ENCODE data around the gene ARFIP2.

GRCh38 chr11:6516865-6517264 lies 35.7 kb upstream of the ARFIP2 start:
- TF ChIP-seq, protein P1, sequence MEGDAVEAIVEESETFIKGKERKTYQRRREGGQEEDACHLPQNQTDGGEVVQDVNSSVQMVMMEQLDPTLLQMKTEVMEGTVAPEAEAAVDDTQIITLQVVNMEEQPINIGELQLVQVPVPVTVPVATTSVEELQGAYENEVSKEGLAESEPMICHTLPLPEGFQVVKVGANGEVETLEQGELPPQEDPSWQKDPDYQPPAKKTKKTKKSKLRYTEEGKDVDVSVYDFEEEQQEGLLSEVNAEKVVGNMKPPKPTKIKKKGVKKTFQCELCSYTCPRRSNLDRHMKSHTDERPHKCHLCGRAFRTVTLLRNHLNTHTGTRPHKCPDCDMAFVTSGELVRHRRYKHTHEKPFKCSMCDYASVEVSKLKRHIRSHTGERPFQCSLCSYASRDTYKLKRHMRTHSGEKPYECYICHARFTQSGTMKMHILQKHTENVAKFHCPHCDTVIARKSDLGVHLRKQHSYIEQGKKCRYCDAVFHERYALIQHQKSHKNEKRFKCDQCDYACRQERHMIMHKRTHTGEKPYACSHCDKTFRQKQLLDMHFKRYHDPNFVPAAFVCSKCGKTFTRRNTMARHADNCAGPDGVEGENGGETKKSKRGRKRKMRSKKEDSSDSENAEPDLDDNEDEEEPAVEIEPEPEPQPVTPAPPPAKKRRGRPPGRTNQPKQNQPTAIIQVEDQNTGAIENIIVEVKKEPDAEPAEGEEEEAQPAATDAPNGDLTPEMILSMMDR (conservative IDR thresholded peaks at IDR 0.05; ENCODE audit: low read depth, low read length), result no peak
- TF ChIP-seq EZH2 (IDR thresholded peaks at IDR 0.05; ENCODE audit: low read length, unreplicated experiment) (no peak), EZH2phosphoT487 (IDR thresholded peaks at IDR 0.05; ENCODE audit: borderline replicate concordance, low read length) (no peak)
